HepG2 (cell line): ENCODE measurements around the gene POLQ. TPM values are rescaled to one million over a fixed set of nuclear protein-coding genes. Genes with fewer than 3 reads are reported as not detected.

Source experiments
- ARID5B ChIP-seq: IDR thresholded peaks from 2 replicates; pipeline ENCODE4 v1.4.0; 2020; ENCODE audit warnings: mild to moderate bottlenecking, missing genetic modification reagents
- ATRX ChIP-seq: sonication (generic); formaldehyde crosslinking; IDR thresholded peaks from 2 replicates; pipeline ENCODE4 v1.4.0; 2020; ENCODE audit warnings: missing genetic modification reagents, borderline replicate concordance
- CENPX ChIP-seq: sonication (generic); formaldehyde crosslinking; IDR thresholded peaks from 2 replicates; pipeline ENCODE4 v1.9.0; 2021; ENCODE audit warnings: mild to moderate bottlenecking, missing genetic modification reagents, moderate library complexity
- EEA1 ChIP-seq: sonication (generic); formaldehyde crosslinking; IDR thresholded peaks from 2 replicates; pipeline ENCODE4 v1.5.1; 2020; ENCODE audit warnings: mild to moderate bottlenecking, missing genetic modification reagents, borderline replicate concordance
- ELF3 ChIP-seq: IDR thresholded peaks from 2 replicates; pipeline ENCODE4 v1.6.1; 2016; ENCODE audit warnings: missing genetic modification reagents, missing compliant biosample characterization
- FOXP1 ChIP-seq, 2 experiments: fragments of 450-650 bp in 1 of 2; IDR thresholded peaks; 2 replicates each; pipeline ENCODE4 v1.6.1; 2017 to 2018; ENCODE audit warnings: antibody characterized with exemption in 1 of 2
- GFI1 ChIP-seq: sonication (generic); formaldehyde crosslinking; IDR thresholded peaks from 2 replicates; pipeline ENCODE4 v1.5.0; 2020; ENCODE audit warnings: missing genetic modification reagents, mild to moderate bottlenecking, borderline replicate concordance
- HES4 ChIP-seq: sonication (generic); formaldehyde crosslinking; IDR thresholded peaks from 2 replicates; pipeline ENCODE4 v1.9.0; 2021; ENCODE audit warnings: mild to moderate bottlenecking, missing genetic modification reagents, borderline replicate concordance
- HMGXB4 ChIP-seq, 2 experiments: sonication (generic) in 1 of 2; formaldehyde crosslinking in 1 of 2; IDR thresholded peaks; 2 replicates each; pipeline versions ENCODE4 v1.4.0 to v1.6.1; 2018 to 2020; ENCODE audit warnings: missing genetic modification reagents in 2 of 2, borderline replicate concordance in 1 of 2, low read depth in 1 of 2, mild to moderate bottlenecking in 1 of 2, missing biosample characterization in 1 of 2
- NCOA5 ChIP-seq: sonication (generic); formaldehyde crosslinking; IDR thresholded peaks from 2 replicates; pipeline ENCODE4 v1.4.0; 2020; ENCODE audit warnings: missing genetic modification reagents
- NR1H2 ChIP-seq: sonication (generic); formaldehyde crosslinking; IDR thresholded peaks from 2 replicates; pipeline ENCODE4 v1.8.1; 2022; ENCODE audit warnings: low read depth, missing genetic modification reagents, borderline replicate concordance
- NR2F1 ChIP-seq, 2 experiments: fragments of 450-650 bp in 1 of 2; formaldehyde crosslinking in 1 of 2; IDR thresholded peaks; 2 replicates each; pipeline versions ENCODE4 v1.5.0 to v1.6.1; 2016 to 2020; ENCODE audit warnings: mild to moderate bottlenecking in 1 of 2, missing compliant biosample characterization in 1 of 2, missing genetic modification reagents in 1 of 2, moderate library complexity in 1 of 2
- NR2F2 ChIP-seq: IDR thresholded peaks from 2 replicates; pipeline ENCODE4 v1.6.1; 2012; ENCODE audit warnings: low read depth, inconsistent platforms, borderline replicate concordance
- NR2F6 ChIP-seq, 2 experiments: IDR thresholded peaks; 2 replicates each; pipeline ENCODE4 v1.6.1; 2016; ENCODE audit warnings: antibody characterized with exemption in 1 of 2, mild to moderate bottlenecking in 1 of 2
- RXRB ChIP-seq: IDR thresholded peaks from 2 replicates; pipeline ENCODE4 v1.6.1; 2016; ENCODE audit warnings: borderline replicate concordance, missing genetic modification reagents, missing compliant biosample characterization
- ZBTB1 ChIP-seq: sonication (generic); formaldehyde crosslinking; IDR thresholded peaks from 2 replicates; pipeline ENCODE4 v1.4.0; 2020; ENCODE audit warnings: missing genetic modification reagents, borderline replicate concordance
- ZFP90 ChIP-seq: sonication (generic); formaldehyde crosslinking; IDR thresholded peaks from 2 replicates; pipeline ENCODE4 v1.8.0; 2022; ENCODE audit warnings: missing genetic modification reagents, mild to moderate bottlenecking, inconsistent platforms, borderline replicate concordance
- ZNF558 ChIP-seq: sonication (generic); formaldehyde crosslinking; IDR thresholded peaks from 2 replicates; pipeline ENCODE4 v1.9.0; 2022; ENCODE audit warnings: mild to moderate bottlenecking, missing genetic modification reagents, borderline replicate concordance
- ZNF672 ChIP-seq: sonication (generic); formaldehyde crosslinking; IDR thresholded peaks from 2 replicates; pipeline ENCODE4 v1.8.1; 2022; ENCODE audit warnings: missing genetic modification reagents
- ZNF83 ChIP-seq: sonication (generic); formaldehyde crosslinking; IDR thresholded peaks from 2 replicates; pipeline ENCODE4 v1.4.0; 2020; ENCODE audit warnings: missing genetic modification reagents, mild to moderate bottlenecking, borderline replicate concordance
- ZSCAN20 ChIP-seq: sonication (generic); formaldehyde crosslinking; IDR thresholded peaks from 2 replicates; pipeline ENCODE4 v1.4.0; 2020; ENCODE audit warnings: missing genetic modification reagents, mild to moderate bottlenecking, borderline replicate concordance
- polyA plus RNA-seq, 8 experiments: library from polyadenylated mRNA; depleted of rRNA in 3 of 8; stranded (reverse) in 7 of 8; unstranded in 1 of 8; fragments of >200 nt; fragmentation: Illumina TruSeq in 4 of 8; extraction: Trizol in 4 of 8; gene quantifications; 2 replicates each; pipeline versions ENCODE4 v1.2.1 to v1.2.3, GENCODE V29; 2011 to 2016; ENCODE audit warnings: low read depth in 4 of 8, missing spikeins in 1 of 8, mixed read lengths in 1 of 8; ENCODE audit not compliant: insufficient read depth in 1 of 8
- total RNA-seq, 5 experiments: library from RNA; depleted of rRNA; stranded (reverse); fragments of >200 nt; fragmentation: Illumina TruSeq; extraction: Trizol; gene quantifications; 2 replicates each; pipeline ENCODE4 v1.2.3, GENCODE V29; 2016; ENCODE audit warnings: low read depth in 1 of 5
- TF ChIP-seq, protein P1 (sequence below): sonication (generic); formaldehyde crosslinking; conservative IDR thresholded peaks from 2 replicates; pipeline ENCODE4 v1.4.0; 2020; ENCODE audit warnings: missing genetic modification reagents
- TF ChIP-seq, protein P2 (sequence below): IDR thresholded peaks from 2 replicates; pipeline ENCODE4 v1.6.1; 2012; ENCODE audit warnings: inconsistent platforms
- TF ChIP-seq, protein P3 (sequence below): sonication (generic); formaldehyde crosslinking; IDR thresholded peaks from 2 replicates; pipeline ENCODE4 v1.5.0; 2020; ENCODE audit warnings: missing genetic modification reagents, mild to moderate bottlenecking, borderline replicate concordance

The POLQ gene
- total and polyA plus RNA-seq, 2 of the 13 experiments (the other 11 are each of a cell fraction or from before 2014, with no cell fraction given), result 2.5 to 18.6 TPM

DNA sequence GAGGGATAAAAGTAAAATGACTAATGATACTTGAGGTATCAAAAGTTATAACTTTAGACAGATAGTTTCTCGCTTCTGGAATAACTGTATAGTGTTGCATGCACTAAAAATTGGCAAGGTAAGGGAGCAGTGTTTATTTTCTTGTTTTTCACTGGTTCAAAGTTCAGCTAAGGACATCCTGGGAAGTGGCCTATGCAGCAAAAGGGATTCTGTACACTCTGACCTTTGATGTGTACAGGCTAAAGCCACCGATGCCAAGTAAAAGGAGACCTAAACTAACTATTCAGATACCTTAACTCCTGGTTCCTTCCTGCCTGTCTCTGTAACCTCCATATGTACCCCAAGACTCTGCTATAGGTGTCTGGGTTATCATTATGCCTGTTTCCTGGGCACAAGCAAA is 49.1 kb upstream of the POLQ start (continued):
- TF ChIP-seq NR2F1 (CRISPR knock-in tag; IDR thresholded peaks at IDR 0.05) (peak; percentile 58 to 75; a peak in 2 of 4 replicates), ZNF83 (CRISPR knock-in tag) (no peak), ZNF558 (CRISPR knock-in tag) (no peak), NR1H2 (CRISPR knock-in tag) (no peak), CENPX (CRISPR knock-in tag) (no peak), ELF3 (CRISPR knock-in tag) (no peak), ZNF672 (CRISPR knock-in tag) (no peak), NR2F6 (IDR thresholded peaks at IDR 0.05) (peak; percentile 60), NR2F6 (CRISPR knock-in tag; IDR thresholded peaks at IDR 0.05) (peak; percentile 68), HMGXB4 (CRISPR knock-in tag; IDR thresholded peaks at IDR 0.05; ENCODE audit: borderline replicate concordance in 1 of 2, low read depth in 1 of 2) (no peak), NCOA5 (CRISPR knock-in tag) (no peak), GFI1 (CRISPR knock-in tag) (no peak), ATRX (CRISPR knock-in tag) (no peak), NR2F2 (peak; percentile 35; the same call in 1 of the 2 replicates), RXRB (CRISPR knock-in tag) (peak; percentile 81), ZBTB1 (CRISPR knock-in tag) (no peak), ARID5B (CRISPR knock-in tag) (peak; percentile 80), FOXP1 (IDR thresholded peaks at IDR 0.05) (no peak), FOXP1 (CRISPR knock-in tag; IDR thresholded peaks at IDR 0.05) (peak; percentile 36; the same call in 1 of the 2 replicates), HES4 (CRISPR knock-in tag) (no peak), EEA1 (CRISPR knock-in tag) (no peak), ZSCAN20 (CRISPR knock-in tag) (no peak), ZFP90 (CRISPR knock-in tag) (no peak)
- TF ChIP-seq, protein P1, sequence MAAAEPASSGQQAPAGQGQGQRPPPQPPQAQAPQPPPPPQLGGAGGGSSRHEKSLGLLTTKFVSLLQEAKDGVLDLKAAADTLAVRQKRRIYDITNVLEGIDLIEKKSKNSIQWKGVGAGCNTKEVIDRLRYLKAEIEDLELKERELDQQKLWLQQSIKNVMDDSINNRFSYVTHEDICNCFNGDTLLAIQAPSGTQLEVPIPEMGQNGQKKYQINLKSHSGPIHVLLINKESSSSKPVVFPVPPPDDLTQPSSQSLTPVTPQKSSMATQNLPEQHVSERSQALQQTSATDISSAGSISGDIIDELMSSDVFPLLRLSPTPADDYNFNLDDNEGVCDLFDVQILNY (CRISPR knock-in tag), result no peak
- TF ChIP-seq, protein P2, sequence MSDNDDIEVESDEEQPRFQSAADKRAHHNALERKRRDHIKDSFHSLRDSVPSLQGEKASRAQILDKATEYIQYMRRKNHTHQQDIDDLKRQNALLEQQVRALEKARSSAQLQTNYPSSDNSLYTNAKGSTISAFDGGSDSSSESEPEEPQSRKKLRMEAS, result no peak
- TF ChIP-seq, protein P3, sequence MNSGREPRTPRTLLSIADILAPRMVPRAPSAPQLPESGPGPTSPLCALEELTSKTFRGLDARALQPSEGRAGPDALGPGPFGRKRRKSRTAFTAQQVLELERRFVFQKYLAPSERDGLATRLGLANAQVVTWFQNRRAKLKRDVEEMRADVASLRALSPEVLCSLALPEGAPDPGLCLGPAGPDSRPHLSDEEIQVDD, result no peak
